ENCODE results near the gene ETV7.

ETV7 gene

GRCh38 chr6:36383606-36384005 lies 3.9 kb downstream of the ETV7 start:
- no peak for DNase-seq (ENCODE audit: low read depth)

- no peak for DNase-seq (ENCODE audit: low read depth)
Measured at GRCh38 chr6:36382976-36383375, 4.5 kb downstream of the ETV7 start.

DNA sequence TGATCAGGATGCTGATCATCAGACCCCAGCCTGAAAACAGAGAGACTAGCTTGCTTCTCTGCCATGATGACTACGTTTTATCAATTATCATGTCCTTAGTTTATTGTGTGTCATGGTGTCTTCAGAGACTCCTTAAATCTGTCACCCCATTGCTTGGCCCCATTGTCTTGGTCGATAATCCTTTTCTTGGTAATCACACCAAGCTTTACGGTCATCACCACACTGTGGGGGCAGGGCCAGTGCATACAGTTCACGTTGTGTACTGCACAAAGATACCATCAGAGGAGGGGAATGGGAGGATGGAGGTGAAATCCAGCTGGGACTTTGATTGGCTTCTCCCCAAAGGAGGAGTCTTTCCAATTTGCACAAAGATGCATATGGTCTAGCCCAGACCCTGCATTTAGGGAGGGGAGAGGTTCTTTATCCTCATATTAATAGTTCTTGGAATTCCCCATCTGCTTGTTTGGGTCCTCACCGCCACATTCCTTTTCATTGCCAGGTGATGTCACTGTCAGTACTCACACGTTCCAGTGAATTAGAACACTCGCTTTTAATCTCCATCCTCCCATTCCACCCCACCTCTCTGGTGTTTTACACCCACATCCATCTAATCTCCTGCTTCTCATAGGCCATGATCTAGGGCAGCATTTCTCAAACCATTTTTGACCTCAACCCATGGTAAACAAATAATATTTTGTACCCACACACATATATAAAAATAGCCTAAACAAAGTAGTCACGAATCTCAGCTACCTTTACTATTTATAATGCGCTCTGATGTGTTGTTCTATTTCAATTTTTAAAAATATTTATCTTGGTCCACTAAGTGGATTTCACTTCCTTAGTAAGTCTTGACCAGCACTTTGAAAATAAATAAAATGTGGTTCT lies 5.7 kb downstream of the ETV7 start:
- no peak for DNase-seq (ENCODE audit: low read depth)

DNA sequence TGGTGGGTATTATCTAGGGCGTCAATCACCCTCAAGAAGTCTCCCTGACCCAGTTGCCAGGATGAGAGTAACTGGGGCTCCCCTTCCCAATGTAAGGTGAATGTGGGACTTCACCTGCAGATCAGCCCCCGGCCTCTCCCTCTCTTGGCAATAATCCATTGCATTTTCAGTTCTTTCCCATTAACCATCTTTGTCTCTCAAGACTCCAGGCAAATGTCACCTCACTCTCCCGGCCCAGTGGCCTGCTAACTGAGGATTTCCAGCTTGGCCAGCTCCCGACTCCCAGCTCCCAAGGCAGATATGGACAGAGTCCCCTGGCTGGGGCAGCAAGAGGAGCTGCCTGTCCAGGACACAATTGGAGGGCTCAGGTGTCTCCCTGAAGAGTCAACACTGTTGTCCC lies 7.3 kb downstream of the ETV7 start:
- no peak for DNase-seq (ENCODE audit: low read depth)

DNA sequence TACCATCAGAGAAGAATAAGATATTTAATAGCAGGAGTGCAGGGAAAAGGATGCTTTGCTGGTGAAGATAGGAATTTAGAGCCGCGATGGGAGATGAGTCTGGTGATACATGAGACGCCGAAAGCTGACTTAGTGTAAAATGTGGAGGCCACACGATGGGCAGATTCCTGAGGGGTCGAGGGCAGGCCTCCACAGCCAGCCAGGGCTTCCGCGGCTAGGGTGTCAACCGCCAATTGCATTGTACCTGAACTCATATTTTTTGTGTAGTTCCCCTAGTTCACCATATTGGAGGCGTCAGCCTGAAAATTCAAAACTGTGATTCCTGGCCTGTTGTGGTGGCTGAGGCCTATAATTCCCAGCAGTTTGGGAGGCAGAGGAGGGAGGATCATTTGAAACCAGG lies 8.5 kb downstream of the ETV7 start:
- no peak for DNase-seq (ENCODE audit: low read depth)

DNA sequence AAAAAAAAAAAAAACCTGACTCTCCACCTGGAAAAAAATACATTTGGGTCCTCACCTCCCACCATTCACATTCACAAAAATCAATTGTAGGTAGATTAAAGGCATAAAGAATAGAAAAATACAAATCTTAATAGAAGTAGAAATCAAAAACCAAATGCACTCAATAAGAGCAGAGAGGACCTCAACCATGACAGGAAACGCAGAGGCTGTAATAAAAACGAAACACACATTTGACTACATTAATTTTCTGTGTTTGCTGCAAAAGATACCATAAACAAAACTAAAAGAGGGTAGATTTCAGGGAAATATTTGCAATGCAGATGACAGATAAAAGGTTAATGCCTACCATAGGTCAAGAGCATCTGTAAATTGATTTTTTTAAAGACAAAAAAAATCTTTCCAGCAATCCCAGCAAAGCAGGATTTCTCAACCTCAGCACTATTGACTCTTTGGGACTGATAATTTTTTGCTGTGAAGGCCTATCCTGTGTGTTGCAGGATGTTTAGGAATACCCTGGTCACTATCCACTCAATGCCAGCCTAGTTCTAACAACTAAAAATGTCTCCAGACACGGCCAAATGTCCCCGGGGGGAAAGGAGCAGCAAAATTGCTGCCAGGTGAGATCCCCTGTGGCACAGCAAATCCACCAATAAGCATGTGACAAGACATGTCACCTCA lies 9.1 kb downstream of the ETV7 start:
- no peak for DNase-seq (ENCODE audit: low read depth)

DNA sequence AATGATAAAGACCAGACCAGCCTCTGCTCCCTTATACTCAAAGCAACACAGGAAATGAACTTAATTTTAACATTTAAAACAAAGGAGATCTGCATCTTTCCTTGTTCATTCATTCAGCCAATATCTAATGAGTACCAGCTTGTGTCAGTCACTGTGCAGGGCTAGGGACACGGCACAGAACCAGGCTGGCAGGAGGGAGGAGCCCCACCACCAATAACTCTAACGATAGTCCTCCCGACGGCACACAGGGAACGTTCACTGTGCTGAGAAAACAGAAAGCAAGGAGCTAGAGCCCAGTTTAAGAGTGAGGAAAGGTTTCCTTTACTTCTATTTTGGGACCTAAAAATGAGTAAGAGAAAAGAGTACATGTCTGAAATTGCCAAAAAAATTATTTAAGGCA lies 9.9 kb downstream of the ETV7 start:
- DNase-seq (ENCODE audit: low read depth) = no peak

- no peak for DNase-seq (ENCODE audit: low read depth)
Measured at GRCh38 chr6:36376742-36377141, 10.7 kb downstream of the ETV7 start.

DNA sequence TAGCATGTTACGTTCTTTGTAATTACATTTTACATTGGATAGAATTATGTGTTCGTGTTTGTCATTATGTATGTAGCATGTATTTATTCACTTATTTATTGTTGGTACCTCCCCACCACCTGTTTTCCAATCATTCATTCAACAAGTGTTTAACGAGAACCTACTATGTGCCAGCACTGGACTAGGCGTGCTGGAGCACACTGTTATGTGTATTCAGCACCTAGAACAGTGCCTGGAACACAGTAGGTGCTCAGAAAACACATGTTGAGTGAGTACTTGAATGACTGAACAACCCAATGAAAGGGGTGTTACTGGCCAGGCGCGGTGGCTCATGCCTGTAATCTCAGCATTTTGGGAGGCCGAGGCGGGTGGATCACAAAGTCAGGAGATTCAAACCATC lies 11.3 kb downstream of the ETV7 start:
- no peak for DNase-seq (ENCODE audit: low read depth)

DNA sequence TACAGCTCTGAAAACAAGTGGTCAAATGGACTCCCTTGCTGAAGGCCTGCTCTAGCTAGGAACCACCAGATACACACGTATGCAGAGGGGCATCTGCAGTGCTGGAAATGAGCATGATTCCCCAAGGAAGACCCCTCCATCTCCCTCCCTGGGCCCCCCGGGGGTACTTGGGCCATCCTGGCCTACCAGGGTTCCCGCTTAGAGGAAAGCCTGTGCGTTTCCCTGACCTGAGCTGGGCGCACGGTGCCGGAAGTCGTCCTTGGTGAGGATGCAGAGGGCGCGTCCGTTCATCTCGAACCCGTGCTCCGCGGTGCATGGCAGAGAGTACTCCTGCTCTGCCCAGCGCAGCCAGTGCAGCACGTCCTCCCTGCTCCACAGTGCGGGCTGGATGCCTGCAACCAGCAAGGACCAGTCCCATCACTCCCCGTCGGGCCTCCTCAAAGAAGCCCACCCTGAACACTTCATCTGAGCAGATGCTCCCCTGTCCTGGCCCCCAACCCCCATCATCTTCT lies 11.8 kb downstream of the ETV7 start:
- no peak for DNase-seq (ENCODE audit: low read depth)

- no peak for DNase-seq (ENCODE audit: low read depth)
Measured at GRCh38 chr6:36374972-36375371, 12.5 kb downstream of the ETV7 start.

GRCh38 chr6:36374194-36374593 lies 13.3 kb downstream of the ETV7 start:
- no peak for DNase-seq (ENCODE audit: low read depth)

- DNase-seq (ENCODE audit: low read depth) = no peak
Measured at GRCh38 chr6:36373368-36374019, 14.0 kb downstream of the ETV7 start.

- DNase-seq (ENCODE audit: low read depth) = no peak
Measured at GRCh38 chr6:36372088-36372487, 15.4 kb downstream of the ETV7 start.

- no peak for DNase-seq (ENCODE audit: low read depth)
Measured at GRCh38 chr6:36371211-36371610, 16.3 kb downstream of the ETV7 start.

DNA sequence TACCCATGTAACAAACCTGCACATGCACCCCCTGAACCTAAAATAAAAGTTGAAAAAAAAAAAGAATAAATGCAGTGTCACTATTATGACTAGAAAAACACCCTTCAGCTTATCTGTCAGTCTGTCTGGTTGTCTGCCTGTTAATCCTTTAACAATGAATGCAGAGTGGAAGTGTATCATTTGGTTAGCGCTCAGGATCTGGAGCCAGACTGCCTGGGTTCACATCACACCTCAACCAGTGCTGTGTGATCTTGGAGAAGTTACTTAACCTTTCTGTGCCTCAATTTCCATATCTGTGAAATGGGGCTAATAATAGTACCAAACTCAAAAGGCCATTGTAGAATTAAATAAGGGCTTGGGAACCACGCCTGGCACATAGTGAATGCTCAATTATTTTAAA lies 16.8 kb downstream of the ETV7 start:
- DNase-seq (ENCODE audit: low read depth) = no peak

GRCh38 chr6:36368921-36369865 lies 18.3 kb downstream of the ETV7 start:
- DNase-seq (ENCODE audit: low read depth) = no peak

DNA sequence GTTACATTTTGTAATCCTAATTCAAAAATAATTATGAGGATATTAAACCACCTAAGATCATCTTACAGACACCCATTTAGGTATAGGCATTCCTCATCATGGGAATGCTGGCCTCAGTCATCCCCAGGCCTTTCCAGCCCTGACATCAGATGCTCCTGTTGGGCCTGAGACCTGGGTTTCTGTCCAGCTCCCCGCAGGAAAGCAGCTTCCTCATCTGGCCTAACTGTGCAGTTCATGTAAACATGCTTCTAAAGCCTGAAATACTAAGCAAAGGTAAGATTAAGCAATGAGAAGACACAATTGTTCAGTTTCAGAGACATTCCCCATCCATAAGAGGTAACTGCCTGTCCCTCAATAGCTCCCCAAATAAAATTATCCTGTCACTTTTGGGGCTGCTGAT lies 19.0 kb downstream of the ETV7 start:
- DNase-seq (ENCODE audit: low read depth) = no peak

DNA sequence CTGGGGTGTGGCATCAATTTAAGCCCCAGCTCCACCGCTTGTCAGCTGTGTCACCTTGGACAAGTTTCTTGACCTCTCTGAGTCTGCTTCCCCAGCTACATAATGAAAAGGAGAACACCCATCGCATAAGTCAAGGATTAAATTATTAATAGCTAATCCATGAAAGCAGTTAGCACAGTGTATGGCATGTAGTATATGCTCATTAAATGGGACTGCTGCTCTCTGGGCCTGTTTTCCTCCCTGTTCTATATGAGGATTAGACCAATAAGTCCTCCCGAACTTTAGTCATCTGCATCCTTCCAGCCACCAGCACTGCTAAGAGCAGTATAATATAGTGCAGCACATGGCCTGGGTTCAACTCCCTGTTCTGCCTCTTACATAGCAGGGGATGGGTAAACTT lies 19.7 kb downstream of the ETV7 start:
- no peak for DNase-seq (ENCODE audit: low read depth)

GRCh38 chr6:36364669-36365479 lies 22.6 kb downstream of the ETV7 start:
- DNase-seq (ENCODE audit: low read depth) = no peak
